ENCODE results near the gene RAD51AP2.

DNA sequence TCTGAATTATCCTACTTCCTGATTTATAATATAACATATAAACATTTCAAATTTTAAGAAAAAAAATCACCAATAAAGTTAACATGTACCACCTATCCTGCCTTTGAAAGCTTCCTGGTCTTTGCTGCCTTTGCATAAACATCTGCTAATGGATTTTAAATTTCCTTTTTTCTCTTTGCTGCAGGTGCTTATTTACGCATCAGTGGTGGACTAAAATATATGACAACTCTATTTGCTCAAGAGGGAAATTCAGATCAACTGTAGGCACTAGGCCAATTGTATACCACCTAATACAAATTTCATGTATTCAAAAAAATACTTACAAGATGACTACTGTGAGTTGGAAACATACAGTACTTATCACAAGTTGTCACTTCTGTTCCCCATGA lies 57.2 kb downstream of the RAD51AP2 start:
- TF ChIP-seq, protein P1, sequence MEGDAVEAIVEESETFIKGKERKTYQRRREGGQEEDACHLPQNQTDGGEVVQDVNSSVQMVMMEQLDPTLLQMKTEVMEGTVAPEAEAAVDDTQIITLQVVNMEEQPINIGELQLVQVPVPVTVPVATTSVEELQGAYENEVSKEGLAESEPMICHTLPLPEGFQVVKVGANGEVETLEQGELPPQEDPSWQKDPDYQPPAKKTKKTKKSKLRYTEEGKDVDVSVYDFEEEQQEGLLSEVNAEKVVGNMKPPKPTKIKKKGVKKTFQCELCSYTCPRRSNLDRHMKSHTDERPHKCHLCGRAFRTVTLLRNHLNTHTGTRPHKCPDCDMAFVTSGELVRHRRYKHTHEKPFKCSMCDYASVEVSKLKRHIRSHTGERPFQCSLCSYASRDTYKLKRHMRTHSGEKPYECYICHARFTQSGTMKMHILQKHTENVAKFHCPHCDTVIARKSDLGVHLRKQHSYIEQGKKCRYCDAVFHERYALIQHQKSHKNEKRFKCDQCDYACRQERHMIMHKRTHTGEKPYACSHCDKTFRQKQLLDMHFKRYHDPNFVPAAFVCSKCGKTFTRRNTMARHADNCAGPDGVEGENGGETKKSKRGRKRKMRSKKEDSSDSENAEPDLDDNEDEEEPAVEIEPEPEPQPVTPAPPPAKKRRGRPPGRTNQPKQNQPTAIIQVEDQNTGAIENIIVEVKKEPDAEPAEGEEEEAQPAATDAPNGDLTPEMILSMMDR (IDR thresholded peaks at IDR 0.05) = no peak
- no peak for TF ChIP-seq REST (IDR thresholded peaks at IDR 0.05; ENCODE audit: insufficient read depth in 1 of 2, low read depth in 2 of 2, low read length in 1 of 2)

Measured in Panc1 (cell line).